CD4-positive, alpha-beta T cell treated with Interleukin-17A for 1 hour (primary cell): ENCODE results near the gene NTRK3.

Source experiments
- DNase-seq: peaks from one replicate; pipeline ENCODE4 v3.0.0-alpha.2; 2020

NTRK3 gene

DNA sequence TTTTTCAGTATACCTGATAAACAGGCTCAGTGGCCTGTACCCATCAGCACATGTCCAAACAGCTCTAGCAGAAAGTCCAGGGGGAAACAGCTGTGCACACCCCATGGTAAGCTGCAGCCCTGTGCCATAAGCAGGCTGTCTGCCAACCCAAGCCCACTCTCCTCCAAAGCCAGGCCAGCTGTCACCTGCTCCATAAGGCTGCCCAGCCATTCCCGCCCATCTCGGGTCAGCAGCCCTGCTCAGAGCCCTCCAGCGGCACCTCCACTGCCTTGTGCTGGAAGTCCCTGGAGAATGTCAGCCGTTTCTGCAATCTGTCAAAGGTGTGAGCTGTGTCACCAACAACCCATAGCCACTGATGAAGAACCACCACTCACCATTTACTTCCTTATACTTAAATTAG, 82.0 kb downstream of the NTRK3 start:
- no peak for DNase-seq

DNA sequence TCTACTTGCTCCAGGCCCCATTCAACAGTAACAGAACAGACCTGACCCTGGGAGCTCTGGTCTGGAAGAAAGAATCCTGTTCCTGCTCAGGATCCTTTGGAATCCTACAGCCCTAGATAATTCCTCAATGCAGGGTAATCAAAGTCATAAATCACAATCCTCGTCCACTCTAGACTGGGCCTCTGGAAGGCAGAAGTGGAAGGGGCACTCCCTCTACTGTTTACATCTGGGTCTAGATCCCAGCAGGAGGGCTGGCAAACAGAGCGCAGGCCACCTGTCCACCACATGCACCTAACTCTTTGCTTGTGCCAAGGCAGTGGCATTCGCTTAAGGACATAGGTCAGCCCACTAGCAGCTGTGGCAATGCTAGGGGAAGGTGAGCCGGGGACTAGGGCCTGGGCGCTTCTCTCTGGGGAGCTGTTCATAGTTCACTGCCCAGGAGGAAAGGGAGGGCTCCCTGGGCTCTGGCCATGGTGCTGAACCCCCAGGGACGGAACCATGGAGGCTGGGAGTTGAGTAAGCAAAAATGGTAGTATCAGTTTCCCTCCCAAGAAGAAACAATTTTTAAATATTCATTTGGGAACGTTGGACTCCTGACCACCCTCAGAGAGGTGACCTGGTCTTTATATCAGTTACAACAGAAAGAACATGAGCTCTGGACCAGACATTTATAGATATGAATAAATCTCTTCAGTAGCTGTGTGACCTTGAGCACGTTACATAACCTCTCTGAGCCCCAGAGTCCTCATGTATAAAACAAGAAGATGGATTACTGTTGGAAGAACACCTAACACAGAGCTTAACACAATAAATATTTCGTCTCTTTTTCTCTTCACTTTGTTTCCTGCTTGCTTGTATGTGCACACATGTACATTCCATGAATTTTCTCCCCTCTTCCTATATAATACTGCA, 90.2 kb downstream of the NTRK3 start:
- DNase-seq = no peak

DNA sequence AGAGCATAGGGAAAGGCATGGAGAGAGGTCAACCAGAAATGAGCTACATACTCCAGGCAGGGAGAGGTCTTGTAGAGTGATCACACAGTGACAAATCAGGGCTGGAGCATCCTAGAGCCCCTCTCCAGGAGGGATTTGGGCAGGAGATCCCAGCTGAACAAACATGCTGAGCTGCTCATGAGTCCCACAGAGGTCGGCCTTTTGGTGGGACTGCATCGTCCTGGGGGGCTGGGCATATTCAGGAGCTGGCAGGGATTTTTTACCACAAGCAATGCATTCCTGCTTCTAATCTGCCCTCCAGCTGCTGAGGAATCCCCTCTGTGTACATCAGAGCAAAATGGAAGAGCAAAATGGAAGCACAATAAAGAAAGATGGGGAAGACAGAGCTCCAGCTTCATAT, 94.9 kb downstream of the NTRK3 start:
- no peak for DNase-seq

GRCh38 chr15:88155310-88155709, 101.2 kb downstream of the NTRK3 start:
- DNase-seq = no peak

- no peak for DNase-seq
Observed at GRCh38 chr15:88152672-88153071, 103.9 kb downstream of the NTRK3 start.

- DNase-seq = no peak
Observed at GRCh38 chr15:88147760-88148159, 108.8 kb downstream of the NTRK3 start.

GRCh38 chr15:88144921-88145653, 111.5 kb downstream of the NTRK3 start:
- DNase-seq = no peak

DNA sequence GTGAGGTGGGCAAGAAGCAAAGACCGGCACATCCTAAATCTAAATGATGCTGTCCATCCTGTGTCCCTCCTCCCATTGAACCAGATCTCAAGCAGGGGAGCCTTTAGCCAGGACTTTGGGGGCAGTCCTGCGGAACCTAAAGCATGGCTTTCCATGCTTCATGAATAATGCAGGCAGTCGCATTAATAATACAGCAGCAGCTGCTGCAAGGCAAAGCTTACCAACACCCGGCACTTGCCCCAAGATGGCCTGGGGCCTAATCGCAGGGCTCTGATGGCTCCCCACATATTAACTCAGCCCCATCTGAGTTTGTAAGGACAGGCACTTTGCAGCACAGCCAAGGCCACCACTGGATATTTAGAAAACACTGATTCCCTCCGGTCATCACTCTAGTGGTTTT, 114.4 kb downstream of the NTRK3 start:
- DNase-seq = no peak

GRCh38 chr15:88141269-88141889, 115.2 kb downstream of the NTRK3 start:
- DNase-seq = no peak

DNA sequence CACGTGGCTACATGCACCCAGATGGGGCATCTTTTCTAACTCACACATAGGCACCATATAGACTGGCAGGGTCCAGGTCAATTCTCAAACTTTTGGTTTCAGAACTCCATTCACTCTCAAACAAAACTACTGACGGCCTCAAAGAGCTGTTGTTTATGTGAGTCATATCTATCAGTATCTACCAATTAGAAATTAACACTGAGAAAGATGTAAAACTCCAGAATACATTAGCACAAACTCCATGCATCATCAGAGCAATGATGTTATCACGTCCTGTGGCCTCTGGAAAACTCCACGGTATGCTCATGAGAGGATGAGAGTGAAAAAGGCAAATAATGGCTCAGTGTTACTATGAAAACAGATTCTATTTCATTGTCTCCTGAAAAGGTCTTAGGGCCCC, 116.1 kb downstream of the NTRK3 start:
- DNase-seq = no peak

- DNase-seq = no peak
Observed at GRCh38 chr15:88139936-88140335, 116.6 kb downstream of the NTRK3 start.

DNA sequence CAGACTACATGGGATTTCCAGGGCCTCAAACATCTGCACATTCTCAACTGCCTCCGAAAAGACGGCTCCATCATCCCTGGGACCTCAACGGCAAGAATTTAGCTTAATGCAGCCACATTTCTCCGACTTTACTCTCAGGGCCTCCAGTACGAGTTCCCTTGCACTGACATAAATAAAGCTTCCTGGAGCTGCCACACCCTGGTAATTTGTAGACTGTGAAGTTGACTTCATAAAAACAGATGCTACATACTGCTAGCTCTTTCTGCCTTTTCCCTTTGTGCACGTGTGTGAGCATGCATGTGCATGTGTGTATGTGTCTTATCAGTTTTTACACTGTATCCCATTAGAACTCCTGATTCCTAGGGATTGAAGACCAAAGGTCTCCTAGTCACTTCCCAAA, 122.7 kb downstream of the NTRK3 start:
- no peak for DNase-seq

DNA sequence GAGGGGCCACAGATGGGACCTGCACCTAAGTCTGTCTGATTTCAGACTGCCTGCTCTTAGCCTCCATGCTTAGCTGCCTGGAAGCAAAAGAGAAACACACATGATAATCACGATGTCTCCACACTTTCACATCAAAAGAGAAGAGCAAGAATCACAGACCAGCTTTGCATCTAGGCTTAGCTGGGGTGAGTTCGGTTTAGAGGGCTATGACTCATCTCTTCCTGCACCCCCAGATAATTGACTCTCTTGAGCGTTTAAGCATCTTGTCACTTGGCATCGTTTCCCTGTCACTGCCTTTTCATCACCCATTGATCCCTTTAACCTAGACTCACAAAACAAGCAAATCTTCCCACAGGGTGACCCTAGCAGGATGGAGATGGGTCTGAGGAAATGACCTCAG, 124.0 kb downstream of the NTRK3 start:
- no peak for DNase-seq

DNA sequence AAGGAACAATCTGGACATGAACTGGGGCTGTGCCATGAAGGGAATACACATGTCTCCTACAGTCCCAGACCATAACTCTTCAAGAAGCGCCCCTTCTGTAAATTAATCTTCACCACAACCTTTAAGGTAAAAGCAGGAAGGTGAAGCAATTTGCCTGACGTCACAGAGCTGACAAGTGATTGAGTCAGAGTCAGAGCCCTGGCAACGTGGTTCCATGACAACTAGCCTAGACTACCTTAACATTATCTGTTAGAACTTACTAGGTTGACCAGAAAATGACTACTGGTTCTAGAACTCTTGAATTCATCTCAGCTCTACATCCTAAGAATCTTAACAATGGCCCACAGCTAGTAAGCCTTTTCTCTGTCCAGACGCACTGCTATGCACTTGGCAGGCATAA, 124.6 kb downstream of the NTRK3 start:
- DNase-seq = no peak

GRCh38 chr15:88127432-88127790, 129.1 kb downstream of the NTRK3 start:
- no peak for DNase-seq

GRCh38 chr15:88126695-88127431, 129.7 kb downstream of the NTRK3 start:
- DNase-seq = no peak

- DNase-seq = no peak
Observed at GRCh38 chr15:88125576-88125975, 131.0 kb downstream of the NTRK3 start.

DNA sequence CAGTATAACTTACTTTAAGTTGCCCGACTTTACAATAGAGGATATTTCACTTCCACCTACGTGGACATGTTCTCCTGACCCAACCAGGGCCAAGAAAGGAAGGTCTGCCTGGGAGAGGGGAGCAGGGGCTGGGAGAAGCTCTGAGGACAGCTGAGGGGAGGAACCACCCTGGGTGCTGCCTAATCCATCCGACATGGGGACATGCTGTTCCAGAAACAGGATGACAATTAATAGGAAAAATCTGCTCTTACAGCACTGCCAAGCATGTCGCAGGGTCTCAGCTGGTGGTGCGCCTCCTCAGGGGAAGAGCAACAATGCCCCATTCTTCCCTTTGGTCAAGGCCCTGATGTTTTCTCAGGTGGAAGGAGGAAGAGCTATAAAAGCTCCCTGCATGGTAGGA, 132.3 kb downstream of the NTRK3 start:
- DNase-seq = no peak

DNA sequence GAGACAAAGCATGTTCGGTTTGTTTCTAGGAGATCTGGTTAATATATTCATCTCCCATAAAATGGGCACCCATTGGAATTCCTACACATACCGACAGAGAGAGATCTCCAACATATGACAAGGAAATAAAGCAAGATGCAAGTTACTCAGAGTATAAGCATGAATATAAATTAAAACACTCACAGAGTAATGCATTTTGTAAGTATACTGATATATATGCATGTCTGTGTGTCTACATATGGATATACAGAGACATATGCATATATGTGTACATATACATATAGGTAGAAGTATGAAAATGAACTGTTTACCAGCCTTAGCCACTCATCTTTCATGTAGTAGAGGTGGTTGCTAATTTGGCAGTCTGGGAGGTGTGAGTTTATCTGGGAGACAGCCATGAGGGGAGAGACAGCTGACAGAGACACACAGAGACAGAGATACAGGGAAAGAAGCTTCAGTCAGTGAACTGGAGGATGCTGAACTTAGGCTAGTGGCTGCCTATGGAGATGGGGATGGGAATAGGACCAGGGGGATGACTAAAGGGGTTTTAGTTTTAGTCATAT, 134.5 kb downstream of the NTRK3 start:
- no peak for DNase-seq

DNA sequence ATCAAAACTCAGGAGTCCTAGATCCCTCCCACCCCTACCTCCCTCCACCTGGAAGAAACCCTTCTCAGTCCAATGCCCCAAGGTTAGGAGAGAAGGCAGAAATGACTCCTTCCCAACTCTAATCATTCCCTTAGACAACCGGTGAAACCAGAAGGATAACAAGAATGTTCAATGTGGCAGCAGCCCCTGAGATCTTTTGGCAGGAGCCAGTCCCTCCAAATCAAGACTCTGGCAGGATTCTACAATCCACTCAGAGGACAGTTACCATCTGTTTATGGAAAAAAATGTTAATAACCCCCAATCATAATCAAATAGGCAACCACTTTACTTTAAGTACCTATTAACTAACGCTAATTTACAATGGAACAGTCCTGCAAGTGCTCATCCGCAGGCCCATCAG, 136.5 kb downstream of the NTRK3 start:
- DNase-seq = no peak

- DNase-seq = no peak
Observed at GRCh38 chr15:88118741-88119140, 137.8 kb downstream of the NTRK3 start.

GRCh38 chr15:88118035-88118434, 138.5 kb downstream of the NTRK3 start:
- DNase-seq = no peak
